ENCODE measurements around the gene MND1. TPM values are rescaled to one million over a fixed set of nuclear protein-coding genes. Genes with fewer than 3 reads are reported as not detected.

The MND1 gene
- total RNA-seq = 1.4 and 4.7 TPM in 2 replicates

GRCh38 chr4:153344131-153345011 is at the start of gene MND1:
Gene MND1, plus strand, starts transcription at chr4:153344688. Its CDS starts 50 bp downstream, at chr4:153344738.

Other genes starting within 250 kb of the MND1 start
- gene TRIM2, start 140.2 kb upstream of the MND1 start, total RNA-seq = 72.0 and 132 TPM in 2 replicates
- gene TMEM131L, start 121.7 kb downstream of the MND1 start, total RNA-seq = 5.5 and 6.6 TPM in 2 replicates